HG03097 (cell line): Measurements from ENCODE around the gene ABCG1.

Source experiments
- ATAC-seq: cut with Tn5 transposase; IDR thresholded peaks from one replicate; pipeline ENCODE4 v1.9.1; 2021; ENCODE audit not compliant: unreplicated experiment, low FRiP score

ABCG1 gene

DNA sequence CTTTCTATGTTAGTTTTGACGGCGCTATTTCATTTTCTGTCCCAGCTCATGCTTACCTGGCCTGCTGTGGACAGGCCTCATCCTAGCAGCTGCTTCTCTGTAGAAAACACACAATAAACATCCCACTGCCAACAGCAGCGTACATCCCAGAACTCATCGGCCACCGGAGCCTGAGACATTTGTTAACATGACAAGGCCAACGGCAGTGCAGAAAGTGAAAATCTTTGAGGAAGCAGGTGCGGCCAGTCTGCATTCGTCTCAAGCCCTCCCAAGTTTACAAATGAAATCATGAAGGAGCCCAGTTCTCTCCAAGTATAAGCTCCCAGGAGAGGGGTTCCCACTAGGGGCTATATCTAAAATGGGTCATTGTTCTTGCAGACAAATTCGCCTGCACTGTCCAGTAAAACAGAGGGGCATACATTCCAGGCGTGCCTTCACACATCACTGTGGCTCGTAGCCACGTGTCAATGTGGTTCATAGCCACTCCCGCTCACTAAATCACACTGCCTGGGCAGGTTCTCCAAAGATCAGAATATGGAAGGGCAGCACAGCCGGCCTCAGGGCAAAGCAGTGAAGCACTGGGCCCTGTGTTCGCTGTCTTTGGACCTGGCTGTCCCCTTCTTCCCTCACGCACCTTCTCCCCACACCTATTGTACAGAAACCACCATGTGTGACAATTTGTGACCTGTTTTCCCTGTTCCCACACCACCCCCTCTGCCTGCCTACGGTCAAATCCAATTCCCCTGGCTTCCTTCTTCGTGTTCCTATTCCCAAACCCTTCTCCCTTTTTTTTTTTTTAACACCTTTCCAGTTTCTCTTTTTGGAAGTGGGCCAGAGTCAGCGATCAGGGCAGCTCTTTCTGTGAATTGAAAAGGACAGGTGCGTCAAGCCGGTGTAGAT lies 27.0 kb upstream of the ABCG1 start:
- no peak for ATAC-seq

- no peak for ATAC-seq
Measured at GRCh38 chr21:42193131-42193671, 25.7 kb upstream of the ABCG1 start.

DNA sequence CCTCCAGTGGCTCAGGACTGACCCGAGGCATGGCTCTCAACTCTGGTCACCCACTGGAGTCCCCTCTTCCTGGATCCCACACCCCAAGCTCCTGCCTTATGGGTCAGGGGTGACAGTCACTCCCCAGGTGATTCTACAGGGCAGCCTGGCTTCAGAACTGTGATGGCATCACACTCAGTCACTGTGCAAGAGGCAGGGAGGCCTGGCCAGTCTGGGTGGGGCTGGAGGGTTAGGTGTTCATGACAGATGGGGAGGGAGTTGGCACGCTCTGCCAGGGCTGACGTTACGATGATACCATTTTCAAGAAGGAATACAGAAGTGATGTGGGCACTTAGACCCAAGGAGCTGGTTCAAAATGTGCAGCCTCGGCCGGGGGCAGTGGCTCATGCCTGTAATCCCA lies 25.2 kb upstream of the ABCG1 start:
- ATAC-seq = no peak

DNA sequence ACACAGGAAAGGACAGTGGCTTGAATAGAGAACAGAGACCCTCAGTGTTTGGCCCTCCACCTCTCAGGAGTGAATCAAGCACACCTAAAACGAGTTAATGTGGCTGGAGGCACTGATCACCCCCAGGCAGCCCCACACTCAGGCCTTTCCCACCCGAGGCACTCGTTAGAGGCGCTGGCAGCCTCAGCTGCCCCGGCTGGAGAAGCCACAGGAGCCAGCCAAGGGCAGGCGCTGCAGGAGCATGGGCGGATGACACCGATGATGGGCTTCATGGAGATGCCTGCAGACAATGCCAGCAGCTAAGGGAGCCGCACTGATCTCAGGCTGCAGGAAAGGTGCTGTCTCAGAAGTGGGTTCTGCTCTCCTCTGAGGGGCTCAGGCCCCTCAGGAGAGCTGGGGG lies 24.1 kb upstream of the ABCG1 start:
- ATAC-seq = no peak

DNA sequence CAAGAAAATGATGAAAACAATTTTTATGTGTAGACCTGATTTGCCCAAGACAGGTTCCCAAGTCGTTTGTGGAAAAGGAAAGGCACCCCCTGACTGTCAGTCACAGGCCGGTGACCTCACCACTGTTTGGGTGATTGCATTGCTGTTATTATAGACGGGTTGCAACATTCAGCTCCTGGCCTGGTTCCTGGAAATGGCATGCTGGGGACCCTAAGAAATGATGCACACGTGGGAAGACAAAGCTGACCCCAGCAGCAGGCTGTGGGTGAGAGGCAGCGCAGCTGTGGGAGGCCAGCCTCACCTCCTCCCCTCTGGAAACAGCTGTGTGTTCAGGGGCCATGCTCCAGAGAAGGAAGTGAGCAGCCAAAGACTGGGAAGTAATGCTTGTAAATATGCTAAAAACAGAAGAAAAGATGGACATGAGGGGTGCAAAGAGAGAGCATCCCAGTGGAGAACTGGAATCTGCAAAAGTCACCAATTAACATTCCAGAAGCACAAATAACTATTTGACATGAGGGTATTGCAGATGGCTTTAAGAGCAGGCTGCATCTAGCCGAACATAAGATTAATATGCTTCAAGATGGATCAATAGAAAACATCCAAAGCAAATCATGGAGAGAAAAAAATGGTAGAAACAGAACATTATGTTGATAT lies 23.4 kb upstream of the ABCG1 start:
- no peak for ATAC-seq

DNA sequence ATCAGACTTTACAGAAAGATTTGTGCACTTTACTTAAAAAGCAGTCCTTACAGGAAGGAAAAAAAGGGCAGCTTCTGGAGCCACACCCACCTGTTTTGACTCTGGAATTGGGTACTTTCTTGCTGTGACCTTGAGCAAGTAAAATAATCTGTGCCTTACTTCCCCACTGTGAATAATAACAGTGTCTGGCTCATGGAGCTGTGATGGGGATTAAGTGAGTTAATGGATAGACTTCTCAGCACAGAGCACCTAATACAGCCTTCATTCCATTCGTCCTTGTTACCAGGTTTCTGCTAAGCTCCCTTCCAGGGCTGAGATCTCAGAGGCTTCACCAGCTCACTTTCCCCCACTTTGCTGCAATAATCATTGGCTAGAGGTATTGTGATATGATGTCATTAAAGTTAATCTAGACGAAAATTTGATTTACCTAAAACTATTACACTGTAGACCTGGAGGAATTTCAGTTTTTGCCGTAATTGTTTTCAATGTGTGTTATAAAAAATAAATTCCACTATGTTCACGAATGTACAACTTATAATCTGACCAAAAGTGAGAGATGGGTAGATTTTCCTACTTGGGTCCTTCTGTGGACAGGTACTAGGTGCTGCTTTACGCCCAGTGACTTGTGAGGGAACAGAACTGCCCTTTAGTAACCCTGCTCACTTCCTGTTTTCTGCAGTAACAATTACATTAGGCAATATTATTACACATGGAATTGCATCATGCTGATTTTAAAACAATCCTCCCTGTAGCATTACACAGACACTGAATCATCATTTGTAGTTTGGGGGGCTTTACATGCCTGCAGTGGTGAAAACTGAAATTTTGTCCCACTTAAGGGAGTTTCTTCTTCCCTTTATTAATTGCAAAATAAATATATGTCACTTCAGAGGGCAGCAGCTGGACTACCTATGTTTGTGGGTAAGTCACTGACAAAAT lies 19.7 kb upstream of the ABCG1 start:
- ATAC-seq = no peak

DNA sequence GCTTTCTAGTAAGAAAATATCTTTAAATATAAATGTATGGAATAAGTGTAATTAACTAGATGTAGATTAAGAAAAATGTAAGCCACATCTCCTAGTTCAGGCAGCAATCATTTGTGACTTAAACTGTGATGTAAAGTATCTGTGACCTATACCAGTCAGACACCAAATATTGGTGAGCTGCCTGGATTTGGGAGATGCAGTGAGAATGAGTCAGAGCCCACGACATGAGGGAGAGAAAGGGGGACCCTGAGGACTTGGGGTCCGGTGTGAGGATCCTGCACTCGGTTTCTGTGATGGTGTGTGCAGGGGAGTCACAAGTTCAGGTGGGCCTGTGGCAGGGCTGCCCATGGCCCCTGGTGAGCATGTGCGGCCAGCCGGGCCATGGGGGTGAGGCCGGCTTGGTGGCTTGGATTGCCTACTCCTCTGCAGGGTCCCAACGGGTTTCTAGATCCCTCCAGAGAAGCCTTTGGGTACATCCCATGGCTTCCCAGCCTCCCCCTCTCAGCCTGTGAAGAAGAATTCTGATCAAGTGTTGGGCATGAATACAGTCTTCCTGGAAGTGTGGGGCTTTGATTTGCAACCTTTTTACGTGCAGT lies 19.0 kb upstream of the ABCG1 start:
- no peak for ATAC-seq

- ATAC-seq = no peak
Measured at GRCh38 chr21:42200906-42201614, 17.9 kb upstream of the ABCG1 start.

DNA sequence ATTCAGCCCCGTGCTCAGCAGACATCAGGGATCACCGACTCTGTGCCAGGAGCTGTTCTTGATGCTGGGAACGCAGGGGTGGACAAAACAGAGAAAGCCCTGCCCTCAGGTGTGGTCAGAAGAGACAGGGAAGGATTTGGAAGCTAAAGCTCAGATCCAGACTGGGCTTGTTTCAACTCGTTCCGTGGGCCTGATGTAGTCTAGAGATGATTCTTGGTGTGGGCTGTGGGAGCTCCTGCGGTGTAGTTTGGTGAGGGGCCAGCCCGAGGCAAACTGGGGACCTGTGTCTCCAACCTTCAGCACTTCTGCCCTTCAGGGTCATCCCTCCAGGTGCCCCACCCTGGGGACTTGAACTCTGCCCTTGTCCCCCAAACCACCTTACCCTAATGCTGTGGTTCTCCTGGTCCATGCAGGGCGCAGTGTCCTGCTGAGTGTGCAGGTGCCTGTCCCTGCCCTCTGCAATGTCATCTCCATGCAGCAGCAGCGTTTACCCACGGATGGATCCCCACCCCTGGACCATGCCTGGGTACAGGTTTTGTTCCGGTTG lies 17.3 kb upstream of the ABCG1 start:
- ATAC-seq = no peak

GRCh38 chr21:42202321-42202720 lies 16.6 kb upstream of the ABCG1 start:
- ATAC-seq = no peak

DNA sequence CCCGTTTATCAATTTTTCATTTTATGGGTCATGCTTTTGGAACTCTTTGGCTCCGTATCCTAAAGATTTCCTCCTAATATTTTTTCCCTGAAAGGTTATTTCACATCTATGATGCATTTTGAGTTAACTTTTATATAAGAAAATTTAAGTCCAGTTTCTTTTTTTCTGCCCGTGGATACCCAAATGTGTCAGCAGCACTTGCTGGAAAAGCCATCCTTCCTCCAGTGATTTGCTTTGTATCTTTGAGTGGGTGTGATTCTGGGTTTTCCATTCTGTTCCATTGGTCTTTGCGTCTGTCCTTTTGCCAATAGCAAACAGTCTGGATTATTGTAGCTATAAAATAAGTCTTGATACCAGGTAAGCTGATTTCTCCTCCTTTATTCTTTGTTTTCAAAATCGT lies 15.6 kb upstream of the ABCG1 start:
- no peak for ATAC-seq

DNA sequence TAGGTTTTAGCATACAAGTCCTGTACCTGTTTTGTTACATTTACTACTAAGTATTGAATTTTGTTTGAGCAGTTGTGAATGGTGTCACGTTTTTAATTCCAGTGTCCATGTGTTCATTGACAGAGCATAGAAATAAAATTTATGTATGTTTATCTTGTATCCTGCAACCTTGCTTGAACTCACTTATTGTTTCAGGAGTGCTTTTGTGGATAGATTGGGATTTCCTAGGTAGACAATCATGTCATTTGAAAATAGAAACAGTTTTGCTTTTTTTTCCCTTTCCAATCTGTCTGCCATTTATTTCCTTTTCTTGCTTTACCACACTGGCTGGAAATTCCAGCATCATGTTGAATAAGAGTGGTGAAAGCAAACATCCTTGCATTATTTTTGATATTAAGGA lies 15.0 kb upstream of the ABCG1 start:
- ATAC-seq = no peak

- no peak for ATAC-seq
Measured at GRCh38 chr21:42207426-42207825, 11.5 kb upstream of the ABCG1 start.

DNA sequence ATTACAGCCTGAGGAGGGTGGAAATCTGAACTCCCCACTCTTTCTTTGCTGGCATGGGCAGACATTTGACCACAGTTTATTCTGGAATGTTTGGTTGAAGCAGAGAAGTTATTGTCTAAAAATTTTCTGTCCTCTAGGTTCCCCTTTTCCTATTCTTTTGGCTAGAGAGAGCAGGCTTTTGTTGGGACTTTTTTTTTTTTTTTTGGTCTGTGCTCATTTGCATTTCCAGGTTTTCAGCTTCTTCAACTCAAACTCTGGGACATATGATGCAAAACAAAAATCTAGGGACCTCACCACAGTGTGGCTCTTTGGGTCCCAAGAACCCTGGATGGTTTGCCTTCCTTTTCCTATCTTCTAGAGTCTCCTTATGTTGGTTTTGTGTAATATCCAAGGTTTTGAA lies 10.9 kb upstream of the ABCG1 start:
- no peak for ATAC-seq

- ATAC-seq = no peak
Measured at GRCh38 chr21:42208801-42209490, 10.0 kb upstream of the ABCG1 start.

DNA sequence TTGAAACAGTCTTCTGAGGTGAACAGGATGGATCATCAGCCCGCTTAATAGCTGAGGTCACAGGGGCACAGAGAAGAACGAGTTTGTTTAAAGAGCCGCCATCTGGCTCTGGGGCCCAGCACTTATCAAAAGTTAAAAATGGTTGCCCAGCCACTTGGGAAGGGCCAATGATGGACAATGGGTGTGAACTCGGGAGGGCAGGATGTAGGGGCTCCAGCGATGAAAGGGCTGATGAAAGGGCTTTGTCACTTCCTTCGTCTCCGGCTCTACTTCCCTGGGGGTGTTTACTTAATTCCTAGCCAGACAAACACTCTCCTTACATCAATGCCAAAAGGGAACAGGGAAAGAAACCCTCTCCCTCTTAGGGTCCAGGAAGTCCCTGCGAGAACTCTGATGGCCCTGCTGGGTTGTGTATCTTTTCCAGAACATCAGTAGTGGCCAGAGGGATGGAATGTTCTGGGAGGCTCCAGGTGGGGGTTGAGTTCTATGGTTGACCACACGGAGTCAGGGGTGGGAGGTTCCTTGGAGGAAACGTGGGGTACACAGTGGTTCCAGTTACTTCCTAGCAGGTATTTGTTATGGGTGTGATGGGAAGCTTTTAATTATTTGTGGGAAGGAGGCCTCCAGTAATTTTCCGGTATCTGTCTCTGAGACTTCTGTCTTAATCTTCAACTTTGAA lies 9.0 kb upstream of the ABCG1 start:
- ATAC-seq = no peak

- ATAC-seq = no peak
Measured at GRCh38 chr21:42212266-42212665, 6.7 kb upstream of the ABCG1 start.

DNA sequence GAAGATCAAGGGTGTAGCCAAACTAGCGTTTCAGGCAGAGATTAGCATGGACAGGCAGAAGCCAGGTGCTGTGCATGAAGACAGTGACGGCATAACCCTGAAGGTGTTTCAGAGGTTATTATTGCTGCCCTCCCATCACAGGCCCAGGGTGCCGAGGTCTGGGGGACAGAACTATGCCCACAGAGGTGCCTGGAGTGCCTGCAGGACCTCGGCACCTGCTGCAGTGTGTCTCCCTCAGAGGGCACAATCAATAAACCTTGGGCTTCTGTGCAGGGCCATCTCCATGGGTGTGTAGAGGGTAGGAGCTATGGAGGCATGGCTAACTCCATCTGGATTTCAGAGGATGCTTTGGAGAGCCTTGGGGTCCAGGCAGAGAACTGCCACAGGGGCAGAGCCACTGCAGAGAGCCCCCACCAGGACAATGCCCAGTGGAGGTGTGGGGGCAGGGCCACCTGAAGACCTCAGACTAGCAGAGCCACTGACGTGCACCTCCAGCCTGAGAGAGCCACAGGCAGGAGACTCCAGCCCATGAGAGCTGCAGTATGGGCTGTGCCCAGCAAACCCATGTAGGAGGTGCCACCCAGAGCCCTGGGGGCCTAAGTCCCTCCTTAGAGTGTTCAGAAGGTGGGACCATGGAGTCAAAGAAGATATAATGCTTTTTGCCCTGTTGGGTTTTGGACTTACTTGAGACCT lies 5.7 kb upstream of the ABCG1 start:
- ATAC-seq = no peak
